BJ (cell line): ENCODE results near the gene PRTN3. TPM values are rescaled to one million over a fixed set of nuclear protein-coding genes. Genes with fewer than 3 reads are reported as not detected.

ENCODE experiments used
- CTCF ChIA-PET: fragments of 350-600 bp; formaldehyde crosslinking; extraction: SDS; loops from one replicate; lab custom pipeline; 2021; ENCODE audit warnings: antibody characterized with exemption, inconsistent platforms; lab: Yijun Ruan, JAX
- POLR2A ChIA-PET: fragments of 300-600 bp; sonication (Branson Sonifier 250); formaldehyde crosslinking; extraction: SDS; loops from one replicate; lab custom pipeline; 2021; ENCODE audit warnings: antibody characterized with exemption; lab: Charles Lee
- DNase-seq: peaks from one replicate; pipeline ENCODE4 v3.0.0-alpha.2; 2011; ENCODE audit warnings: low read depth
- H3K27me3 ChIP-seq: 2 replicates; pipeline ENCODE4 v1.6.0; 2011; ENCODE audit warnings: low read length; ENCODE audit not compliant: control insufficient read depth, insufficient read depth
- H3K36me3 ChIP-seq: 2 replicates; pipeline ENCODE4 v1.5.1; 2011; ENCODE audit warnings: low read length; ENCODE audit not compliant: control insufficient read depth, insufficient read depth
- H3K4me3 ChIP-seq: 2 replicates; pipeline ENCODE4 v1.5.1; 2011; ENCODE audit warnings: low read depth, mild to moderate bottlenecking, control low read depth, low read length
- polyA plus RNA-seq: library from polyadenylated mRNA; depleted of rRNA; stranded (reverse); fragments of >200 nt; gene quantifications from 2 replicates; pipeline ENCODE4 v1.2.3, GENCODE V29; 2011
- TF ChIP-seq, protein P1 (sequence below): IDR thresholded peaks from 2 replicates; pipeline ENCODE4 v1.5.1; 2011; ENCODE audit warnings: low read depth, mild to moderate bottlenecking, control low read depth, inconsistent platforms, low read length, moderate library complexity; ENCODE audit not compliant: insufficient read depth

PRTN3 gene
- polyA plus RNA-seq, 1 experiment: not detected

DNA sequence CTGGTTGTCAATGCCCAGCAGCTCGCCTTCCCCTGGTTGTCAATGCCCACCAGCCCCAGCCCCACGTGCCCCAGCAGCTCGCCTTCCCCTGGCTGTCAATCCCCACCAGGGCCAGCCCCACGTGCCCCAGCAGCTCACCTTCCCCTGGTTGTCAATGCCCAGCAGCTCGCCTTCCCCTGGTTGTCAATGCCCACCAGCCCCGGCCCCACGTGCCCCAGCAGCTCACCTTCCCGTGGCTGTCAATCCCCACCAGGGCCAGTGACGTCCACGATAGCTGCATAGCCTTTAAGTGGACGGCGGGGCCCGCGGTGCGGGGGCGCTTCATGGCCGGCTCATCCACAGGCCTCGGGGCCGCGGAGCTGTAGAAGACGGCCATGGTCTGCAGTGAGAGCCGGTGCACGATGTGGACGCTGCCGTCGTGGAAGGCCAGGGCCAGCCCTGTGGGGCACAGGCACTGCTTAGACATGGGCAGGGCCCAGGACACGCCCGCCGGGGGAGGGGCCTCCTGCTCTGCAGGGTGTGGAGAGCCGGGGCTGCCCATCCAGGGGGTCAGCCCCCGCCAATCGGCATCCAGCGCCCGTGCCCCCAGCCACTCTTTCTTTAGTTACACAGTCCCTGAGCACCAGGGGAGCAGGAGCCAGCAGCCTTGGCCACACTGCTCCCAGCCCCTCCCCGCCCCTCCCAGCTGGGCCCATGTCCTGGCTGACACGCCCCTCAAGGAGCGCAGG, 39.1 kb downstream of the PRTN3 start:
- CTCF ChIA-PET: interaction anchor here (0.6 to 1.4 kb wide), 3 partner anchors 15 to 109 kb away, joined by 4 to 6 read pairs (median 4); partner anchors contain the start of gene KISS1R
- TF ChIP-seq, protein P1, sequence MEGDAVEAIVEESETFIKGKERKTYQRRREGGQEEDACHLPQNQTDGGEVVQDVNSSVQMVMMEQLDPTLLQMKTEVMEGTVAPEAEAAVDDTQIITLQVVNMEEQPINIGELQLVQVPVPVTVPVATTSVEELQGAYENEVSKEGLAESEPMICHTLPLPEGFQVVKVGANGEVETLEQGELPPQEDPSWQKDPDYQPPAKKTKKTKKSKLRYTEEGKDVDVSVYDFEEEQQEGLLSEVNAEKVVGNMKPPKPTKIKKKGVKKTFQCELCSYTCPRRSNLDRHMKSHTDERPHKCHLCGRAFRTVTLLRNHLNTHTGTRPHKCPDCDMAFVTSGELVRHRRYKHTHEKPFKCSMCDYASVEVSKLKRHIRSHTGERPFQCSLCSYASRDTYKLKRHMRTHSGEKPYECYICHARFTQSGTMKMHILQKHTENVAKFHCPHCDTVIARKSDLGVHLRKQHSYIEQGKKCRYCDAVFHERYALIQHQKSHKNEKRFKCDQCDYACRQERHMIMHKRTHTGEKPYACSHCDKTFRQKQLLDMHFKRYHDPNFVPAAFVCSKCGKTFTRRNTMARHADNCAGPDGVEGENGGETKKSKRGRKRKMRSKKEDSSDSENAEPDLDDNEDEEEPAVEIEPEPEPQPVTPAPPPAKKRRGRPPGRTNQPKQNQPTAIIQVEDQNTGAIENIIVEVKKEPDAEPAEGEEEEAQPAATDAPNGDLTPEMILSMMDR: no peak
- no peak for DNase-seq
- Histone ChIP-seq H3K27me3 (no peaks in the 10 kb centered on the region), H3K4me3 (no peak overlapping the region), H3K36me3 (peaks cover 39% of the 10 kb centered on the region)
- POLR2A ChIA-PET: no interaction called here

GRCh38 chr19:881385-882071, 40.7 kb downstream of the PRTN3 start:
- POLR2A ChIA-PET: no interaction called here
- CTCF ChIA-PET: no interaction called here
- no peak overlapping the region for H3K4me3 ChIP-seq
- TF ChIP-seq, protein P1: no peak
- DNase-seq: no peak
- H3K36me3 ChIP-seq: peaks cover 48% of the 10 kb centered on the region
- no peaks in the 10 kb centered on the region for H3K27me3 ChIP-seq

DNA sequence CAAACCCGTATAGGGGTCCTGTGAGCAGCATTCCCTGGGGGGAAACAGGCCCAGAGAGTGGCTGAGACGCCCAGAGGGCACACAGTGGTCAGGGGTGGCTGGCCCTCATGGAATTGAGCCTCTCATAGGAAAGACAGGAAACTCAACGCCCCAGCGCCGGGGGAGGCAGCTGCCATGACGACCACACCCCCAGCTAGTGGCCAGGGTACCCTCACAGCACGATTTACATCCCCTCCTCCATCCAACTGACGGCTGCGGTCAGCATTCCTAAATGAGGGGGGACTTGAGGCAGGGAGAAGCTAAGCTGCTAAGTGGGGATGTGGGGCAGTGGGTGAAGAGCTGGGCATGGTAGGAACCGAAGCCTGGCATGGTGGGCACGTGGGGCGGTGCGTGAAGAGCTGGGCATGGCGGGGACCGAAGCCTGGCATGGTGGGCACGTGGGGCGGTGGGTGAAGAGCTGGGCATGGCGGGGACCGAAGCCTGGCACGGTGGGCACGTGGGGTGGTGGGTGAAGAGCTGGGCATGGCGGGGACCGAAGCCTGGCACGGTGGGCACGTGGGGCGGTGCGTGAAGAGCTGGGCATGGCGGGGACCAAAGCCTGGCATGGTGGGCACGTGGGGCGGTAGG, 42.2 kb downstream of the PRTN3 start:
- TF ChIP-seq, protein P1: no peak
- CTCF ChIA-PET: no interaction called here

GRCh38 chr19:883661-884211, 42.9 kb downstream of the PRTN3 start:
- TF ChIP-seq, protein P1: no peak
- ChIA-PET POLR2A (no interaction called here), CTCF (no interaction called here)
- peaks cover 44% of the 10 kb centered on the region for H3K36me3 ChIP-seq
- no peak for DNase-seq
- H3K4me3 ChIP-seq: no peak overlapping the region
- H3K27me3 ChIP-seq: no peaks in the 10 kb centered on the region

More for the DNA sequence above, 42.2 kb downstream of the PRTN3 start:
- Histone ChIP-seq H3K4me3 (no peak overlapping the region), H3K27me3 (no peaks in the 10 kb centered on the region), H3K36me3 (peaks cover 43% of the 10 kb centered on the region)
- DNase-seq: no peak
- POLR2A ChIA-PET: no interaction called here
